Mucosa of descending colon (tissue), 3 donors: ENCODE data around the gene TMEM37. TPM values are rescaled to one million over a fixed set of nuclear protein-coding genes. Genes with fewer than 3 reads are reported as not detected.
A peak's percentile ranks its signal among the peaks of the same experiment; 100 is the strongest.

Source experiments
- ATAC-seq: fragments of 200-7000 bp; cut with Tn5 transposase; one replicate; pipeline ENCODE4 v1.9.1; 2020; ENCODE audit warnings: mild to moderate bottlenecking, moderate library complexity
- DNase-seq, 3 donors: peaks; one replicate each; pipeline ENCODE4 v3.0.0-alpha.2; 2020
- H3K36me3 ChIP-seq: fragments of 200-600 bp; one replicate; pipeline ENCODE4 v1.8.0; 2021; ENCODE audit warnings: low read depth, mild to moderate bottlenecking
- H3K4me1 ChIP-seq: fragments of 200-600 bp; one replicate; pipeline ENCODE4 v1.8.0; 2021; ENCODE audit warnings: low read depth, mild to moderate bottlenecking
- H3K4me3 ChIP-seq: fragments of 200-600 bp; one replicate; pipeline ENCODE4 v1.8.0; 2021; ENCODE audit warnings: mild to moderate bottlenecking
- H3K9me3 ChIP-seq: fragments of 200-600 bp; one replicate; pipeline ENCODE4 v1.8.0; 2021; ENCODE audit warnings: mild to moderate bottlenecking
- intact Hi-C, 2 donors: fragments of 100-400 bp; cut with DNase I in 1 of 2; cut with micrococcal nuclease in 1 of 2; formaldehyde crosslinking; loops; one replicate each; pipeline versions ENCODE4 v1.11.0 to v1.11.1; 2022; cut with DNase I, micrococcal nuclease
- total RNA-seq, 3 donors: library from RNA; stranded (reverse); fragmentation: NEBNext Ultra II Directional in 2 of 3; extraction: Animal tissue kit (Norgen Biotek cat#: 25700) in 2 of 3; gene quantifications; one replicate each; pipeline versions ENCODE4 v1.2.1 to v1.2.4, GENCODE V29; 2021 to 2023
- TF ChIP-seq, protein P1 (sequence below): fragments of 200-600 bp; IDR thresholded peaks from one replicate; pipeline ENCODE4 v1.8.0; 2022; ENCODE audit warnings: antibody characterized with exemption, mild to moderate bottlenecking
- donor health status: DM: no; HTN: no; CAD: no; lungs with moderate emphysema.
- donor health status: DM: no; HTN: no; CAD: no.
- donor health status: DM: no; HTN: yes; CAD: no.

TMEM37 gene
- total RNA-seq, 3 donors from 2014 or later = 54.0 to 173 (median 100) TPM

DNA sequence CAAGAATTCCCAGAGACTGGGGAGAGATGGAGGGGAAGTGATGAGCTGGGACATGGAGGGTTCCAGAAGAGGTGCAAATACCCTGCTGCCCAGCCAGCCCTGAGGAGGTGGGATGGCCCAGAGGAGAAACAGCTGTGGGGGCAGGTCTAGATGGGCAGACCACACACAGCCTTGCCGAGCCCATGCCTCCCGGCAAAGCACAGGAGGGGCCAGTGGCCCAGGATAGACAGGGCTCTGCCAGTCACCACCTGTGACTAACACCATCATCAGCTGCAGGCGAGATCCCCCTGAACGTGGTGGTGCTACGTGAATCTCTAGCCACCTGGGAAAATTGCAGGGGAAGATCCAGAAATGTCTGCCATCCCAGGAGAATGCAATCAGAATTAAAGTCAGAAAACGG is 53.2 kb downstream of the TMEM37 start:
- Histone ChIP-seq H3K4me1 (peaks cover 10% of the 10 kb centered on the region), H3K9me3 (no peaks in the 10 kb centered on the region), H3K36me3 (no peaks in the 10 kb centered on the region), H3K4me3 (no peak overlapping the region)
- intact Hi-C loops = no loop called here
- ATAC-seq (no peak), DNase-seq (no peak)
- TF ChIP-seq, protein P1, sequence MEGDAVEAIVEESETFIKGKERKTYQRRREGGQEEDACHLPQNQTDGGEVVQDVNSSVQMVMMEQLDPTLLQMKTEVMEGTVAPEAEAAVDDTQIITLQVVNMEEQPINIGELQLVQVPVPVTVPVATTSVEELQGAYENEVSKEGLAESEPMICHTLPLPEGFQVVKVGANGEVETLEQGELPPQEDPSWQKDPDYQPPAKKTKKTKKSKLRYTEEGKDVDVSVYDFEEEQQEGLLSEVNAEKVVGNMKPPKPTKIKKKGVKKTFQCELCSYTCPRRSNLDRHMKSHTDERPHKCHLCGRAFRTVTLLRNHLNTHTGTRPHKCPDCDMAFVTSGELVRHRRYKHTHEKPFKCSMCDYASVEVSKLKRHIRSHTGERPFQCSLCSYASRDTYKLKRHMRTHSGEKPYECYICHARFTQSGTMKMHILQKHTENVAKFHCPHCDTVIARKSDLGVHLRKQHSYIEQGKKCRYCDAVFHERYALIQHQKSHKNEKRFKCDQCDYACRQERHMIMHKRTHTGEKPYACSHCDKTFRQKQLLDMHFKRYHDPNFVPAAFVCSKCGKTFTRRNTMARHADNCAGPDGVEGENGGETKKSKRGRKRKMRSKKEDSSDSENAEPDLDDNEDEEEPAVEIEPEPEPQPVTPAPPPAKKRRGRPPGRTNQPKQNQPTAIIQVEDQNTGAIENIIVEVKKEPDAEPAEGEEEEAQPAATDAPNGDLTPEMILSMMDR = no peak

DNA sequence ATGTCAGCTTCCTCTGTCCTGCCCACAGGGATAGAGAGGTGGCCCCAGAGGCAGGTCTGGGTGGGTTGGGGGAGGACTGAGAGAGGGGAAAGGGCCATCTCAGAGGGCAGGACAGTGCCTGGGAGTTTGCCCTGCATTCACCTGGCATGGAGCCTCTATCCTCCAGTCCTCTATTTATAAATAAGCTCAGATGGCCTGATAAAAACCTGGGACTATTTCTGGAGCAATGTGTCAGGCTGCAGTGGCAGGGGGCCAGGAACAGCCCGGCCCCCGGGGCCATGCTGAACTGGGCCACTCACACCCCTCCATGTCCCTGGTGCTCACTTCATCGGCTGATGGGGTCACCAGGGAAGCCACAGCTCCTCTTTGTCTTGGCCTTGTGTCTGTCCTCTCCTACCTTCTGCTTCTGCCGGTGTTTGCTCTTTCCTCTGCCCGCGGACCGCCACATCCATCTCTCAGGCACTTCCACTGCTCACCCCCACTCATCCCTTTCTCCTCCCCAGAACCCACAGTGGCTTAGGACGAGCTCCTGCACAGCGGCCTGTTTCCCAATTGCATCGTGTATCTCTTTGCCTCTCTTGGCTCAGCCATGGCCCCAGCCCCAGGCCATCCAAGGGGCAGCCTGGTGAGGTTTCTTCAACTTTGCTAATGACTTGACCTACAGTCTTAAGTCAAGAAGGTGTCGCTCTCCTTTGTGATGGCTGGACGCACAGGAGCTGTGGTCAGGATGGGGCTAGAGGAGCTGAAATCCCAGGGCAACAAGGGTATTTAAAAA is 53.9 kb downstream of the TMEM37 start:
- no peak for DNase-seq
- intact Hi-C loops = no loop called here
- H3K4me1 ChIP-seq = peaks cover 10% of the 10 kb centered on the region
- ATAC-seq = no peak
- H3K36me3 ChIP-seq = no peaks in the 10 kb centered on the region
- no peak overlapping the region for H3K4me3 ChIP-seq
- H3K9me3 ChIP-seq = no peaks in the 10 kb centered on the region
- TF ChIP-seq, protein P1 = no peak

DNA sequence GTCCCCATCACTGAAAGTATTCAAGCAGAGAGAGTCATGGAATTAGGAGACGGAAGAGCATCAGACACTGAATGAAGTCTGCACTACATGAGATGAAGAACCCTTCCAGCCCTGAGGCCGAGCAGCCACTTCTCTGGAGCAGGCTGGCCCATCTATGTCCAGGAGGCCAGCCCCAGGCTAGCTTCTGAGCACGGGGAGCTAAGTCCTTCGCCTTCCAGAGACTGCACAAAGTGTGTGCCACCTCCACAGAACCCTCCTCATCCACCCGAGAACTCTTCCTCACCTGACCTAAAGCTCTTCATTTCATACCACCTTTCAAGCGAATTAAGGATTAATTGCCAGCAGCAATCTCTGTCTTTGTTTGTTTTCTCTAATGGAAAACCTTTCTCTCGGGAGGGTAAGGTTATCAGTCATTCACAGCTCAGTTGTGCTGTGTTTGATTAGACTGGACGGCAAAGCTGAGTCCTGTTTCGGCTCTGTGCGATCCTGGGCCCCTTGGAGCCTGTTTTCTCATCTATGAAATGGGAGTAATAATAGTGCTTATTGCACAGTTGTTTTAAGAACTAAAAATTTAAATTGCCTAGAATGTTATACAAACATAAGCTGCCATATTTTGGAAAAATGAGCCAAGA is 54.7 kb downstream of the TMEM37 start:
- H3K9me3 ChIP-seq = no peaks in the 10 kb centered on the region
- intact Hi-C loops = no loop called here
- ATAC-seq = no peak
- H3K36me3 ChIP-seq = no peaks in the 10 kb centered on the region
- H3K4me3 ChIP-seq = no peak overlapping the region
- DNase-seq = no peak
- peaks cover 10% of the 10 kb centered on the region for H3K4me1 ChIP-seq
- TF ChIP-seq, protein P1 = no peak

DNA sequence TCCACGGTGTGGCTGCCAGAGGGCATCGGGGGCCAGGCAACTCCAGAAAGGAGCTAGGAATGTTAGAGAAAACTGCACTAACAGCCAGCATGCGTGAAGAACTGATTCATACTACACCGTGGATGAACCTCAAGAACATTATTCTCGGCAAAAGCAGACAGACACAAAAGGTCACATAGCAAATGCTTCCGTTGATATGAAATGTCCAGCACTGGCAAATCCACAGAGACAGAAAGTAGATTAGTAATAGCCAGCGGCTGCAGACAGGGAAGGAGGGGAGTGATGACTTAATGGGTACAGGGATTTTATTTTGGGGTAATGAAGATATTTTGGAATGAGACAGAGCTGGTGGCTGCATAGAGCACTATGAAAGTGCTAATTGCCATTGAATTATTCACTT is 55.2 kb downstream of the TMEM37 start:
- no peak for ATAC-seq
- intact Hi-C loops = no loop called here
- DNase-seq = no peak
- TF ChIP-seq, protein P1 = no peak
- Histone ChIP-seq H3K9me3 (no peaks in the 10 kb centered on the region), H3K4me1 (peaks cover 10% of the 10 kb centered on the region), H3K36me3 (no peaks in the 10 kb centered on the region), H3K4me3 (no peak overlapping the region)

DNA sequence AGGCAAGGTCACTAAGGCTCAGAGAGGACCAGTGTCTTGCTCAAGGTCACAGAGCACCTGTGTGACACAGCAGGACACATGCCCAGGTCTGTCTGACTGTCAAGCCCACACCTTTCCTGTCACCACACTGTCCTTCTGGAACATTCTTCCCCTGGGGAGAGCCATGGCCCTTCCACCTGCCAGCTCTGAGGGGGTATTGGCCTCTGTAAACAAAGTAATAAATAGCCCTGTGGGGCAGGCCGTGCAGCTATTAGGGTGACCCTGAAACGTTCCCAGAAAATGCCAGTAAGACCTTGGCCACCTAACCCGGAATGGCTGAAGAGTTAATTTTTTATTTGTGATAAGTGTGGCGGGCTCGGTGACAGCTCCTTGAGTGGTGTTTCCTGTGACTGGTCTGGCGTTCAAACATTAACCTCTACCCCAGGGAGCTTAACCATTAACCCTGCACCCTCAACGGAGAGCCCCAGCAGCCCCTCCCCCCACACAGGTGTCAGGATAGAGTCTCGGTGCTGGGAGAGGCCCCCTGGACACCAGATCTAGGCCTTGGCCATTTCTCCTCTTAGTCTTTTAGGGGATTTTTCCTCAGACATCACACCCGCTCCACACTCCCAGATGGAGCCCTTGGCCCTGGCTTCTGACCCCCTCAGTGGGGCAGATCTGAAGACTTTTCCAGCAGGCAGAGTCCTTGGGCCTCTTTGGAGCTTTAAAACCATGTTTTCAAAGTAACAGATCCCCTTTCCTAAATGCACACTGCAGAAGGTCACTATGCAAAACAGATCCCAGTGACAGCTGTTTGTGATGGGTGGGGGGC is 56.0 kb downstream of the TMEM37 start:
- TF ChIP-seq, protein P1 = no peak
- no peak overlapping the region for H3K4me3 ChIP-seq
- DNase-seq (peak; percentile 80 to 85 (median 82)), ATAC-seq (peak; percentile 92)
- intact Hi-C loops = no loop called here
- peaks cover 10% of the 10 kb centered on the region for H3K4me1 ChIP-seq
- H3K9me3 ChIP-seq = no peaks in the 10 kb centered on the region
- H3K36me3 ChIP-seq = no peaks in the 10 kb centered on the region

Other genes starting within 250 kb of the TMEM37 start
- 10 to 100 TPM; 13.9 to 28.9 (median 15.3) TPM for gene STEAP3, start 208.0 kb upstream of the TMEM37 start, total RNA-seq
- 10 to 100 TPM in 1 of 3 donors, 1 to 10 TPM in 2; 5.4 to 11.2 (median 5.5) TPM for gene C2orf76, start 65.0 kb upstream of the TMEM37 start, total RNA-seq
- gene DBI, start 64.9 kb upstream of the TMEM37 start, total RNA-seq = 100 to 1,000 TPM; 109 to 235 (median 221) TPM
- gene SCTR, start 92.6 kb downstream of the TMEM37 start, total RNA-seq = under 1 TPM in 2 of 3 donors, not detected in 1; 0.25 to 0.32 TPM
- gene CFAP221, start 112.6 kb downstream of the TMEM37 start, total RNA-seq = under 1 TPM in 1 of 3 donors, not detected in 2; 0.51 TPM
- gene TMEM177, start 247.3 kb downstream of the TMEM37 start, total RNA-seq = 10 to 100 TPM; 16.2 to 25.2 (median 18.4) TPM